ENCODE data around the gene TTC9.
A peak's percentile ranks its signal among the peaks of the same experiment; 100 is the strongest.

The TTC9 gene

GRCh38 chr14:70671652-70672644 is 30.2 kb downstream of the TTC9 start:
- no peak for DNase-seq (ENCODE audit: low spot score)
- Histone ChIP-seq H3K4me3 (no peak overlapping the region), H3K27ac (no peak overlapping the region)
- TF ChIP-seq, protein P1, sequence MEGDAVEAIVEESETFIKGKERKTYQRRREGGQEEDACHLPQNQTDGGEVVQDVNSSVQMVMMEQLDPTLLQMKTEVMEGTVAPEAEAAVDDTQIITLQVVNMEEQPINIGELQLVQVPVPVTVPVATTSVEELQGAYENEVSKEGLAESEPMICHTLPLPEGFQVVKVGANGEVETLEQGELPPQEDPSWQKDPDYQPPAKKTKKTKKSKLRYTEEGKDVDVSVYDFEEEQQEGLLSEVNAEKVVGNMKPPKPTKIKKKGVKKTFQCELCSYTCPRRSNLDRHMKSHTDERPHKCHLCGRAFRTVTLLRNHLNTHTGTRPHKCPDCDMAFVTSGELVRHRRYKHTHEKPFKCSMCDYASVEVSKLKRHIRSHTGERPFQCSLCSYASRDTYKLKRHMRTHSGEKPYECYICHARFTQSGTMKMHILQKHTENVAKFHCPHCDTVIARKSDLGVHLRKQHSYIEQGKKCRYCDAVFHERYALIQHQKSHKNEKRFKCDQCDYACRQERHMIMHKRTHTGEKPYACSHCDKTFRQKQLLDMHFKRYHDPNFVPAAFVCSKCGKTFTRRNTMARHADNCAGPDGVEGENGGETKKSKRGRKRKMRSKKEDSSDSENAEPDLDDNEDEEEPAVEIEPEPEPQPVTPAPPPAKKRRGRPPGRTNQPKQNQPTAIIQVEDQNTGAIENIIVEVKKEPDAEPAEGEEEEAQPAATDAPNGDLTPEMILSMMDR (IDR thresholded peaks at IDR 0.05): no peak

DNA sequence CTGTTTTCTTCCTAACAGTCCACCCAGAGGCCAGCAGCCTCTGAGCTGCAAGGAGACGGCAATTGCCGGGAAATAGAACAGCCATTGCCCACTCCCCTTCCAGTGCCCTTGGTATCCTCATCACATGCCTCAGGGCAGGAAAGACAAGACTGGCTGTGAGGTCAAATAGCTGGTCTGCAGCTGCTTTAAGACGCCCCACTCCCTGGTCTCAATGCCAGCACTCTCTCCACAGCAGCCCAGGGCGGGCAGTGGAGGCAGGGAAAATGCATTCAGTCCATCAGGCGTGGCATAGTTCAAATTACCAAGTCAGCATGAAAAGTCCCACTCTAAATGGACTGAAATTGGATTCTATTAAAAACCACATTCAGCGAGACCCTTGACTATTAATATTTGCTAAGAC is 35.6 kb downstream of the TTC9 start:
- no peak overlapping the region for H3K27ac ChIP-seq
- no peak overlapping the region for H3K4me3 ChIP-seq
- no peak for DNase-seq (ENCODE audit: low spot score)
- TF ChIP-seq, protein P1 (IDR thresholded peaks at IDR 0.05): no peak

GRCh38 chr14:70680748-70681147 is 39.0 kb downstream of the TTC9 start:
- H3K4me3 ChIP-seq: no peak overlapping the region

DNA sequence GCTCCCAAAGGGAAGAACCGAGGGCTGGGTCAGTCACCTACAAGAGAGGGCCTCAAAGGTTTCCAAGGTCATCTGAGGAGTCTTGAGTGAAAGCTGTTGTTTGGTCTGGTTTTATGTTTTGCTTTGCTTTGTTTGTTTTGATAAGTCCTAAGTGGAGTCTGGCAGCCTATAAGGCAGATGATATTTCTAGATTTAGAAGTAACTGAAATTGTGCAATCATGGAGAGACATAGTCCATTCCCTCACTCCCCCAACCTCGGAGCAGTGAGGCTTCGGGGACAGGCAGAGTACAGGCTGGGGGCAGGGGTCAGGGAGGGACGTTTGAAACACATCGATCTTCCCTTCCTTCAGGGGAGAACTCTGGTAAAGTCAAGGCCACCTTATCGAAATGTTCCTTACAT is 42.3 kb downstream of the TTC9 start:
- TF ChIP-seq, protein P1 (IDR thresholded peaks at IDR 0.05): no peak
- Histone ChIP-seq H3K4me3 (no peak overlapping the region), H3K27ac (no peak overlapping the region)
- DNase-seq (ENCODE audit: low spot score): no peak

More at GRCh38 chr14:70680748-70681147, 39.0 kb downstream of the TTC9 start:
- DNase-seq (ENCODE audit: low spot score): no peak
- TF ChIP-seq, protein P1 (IDR thresholded peaks at IDR 0.05): no peak
- H3K27ac ChIP-seq: no peak overlapping the region

DNA sequence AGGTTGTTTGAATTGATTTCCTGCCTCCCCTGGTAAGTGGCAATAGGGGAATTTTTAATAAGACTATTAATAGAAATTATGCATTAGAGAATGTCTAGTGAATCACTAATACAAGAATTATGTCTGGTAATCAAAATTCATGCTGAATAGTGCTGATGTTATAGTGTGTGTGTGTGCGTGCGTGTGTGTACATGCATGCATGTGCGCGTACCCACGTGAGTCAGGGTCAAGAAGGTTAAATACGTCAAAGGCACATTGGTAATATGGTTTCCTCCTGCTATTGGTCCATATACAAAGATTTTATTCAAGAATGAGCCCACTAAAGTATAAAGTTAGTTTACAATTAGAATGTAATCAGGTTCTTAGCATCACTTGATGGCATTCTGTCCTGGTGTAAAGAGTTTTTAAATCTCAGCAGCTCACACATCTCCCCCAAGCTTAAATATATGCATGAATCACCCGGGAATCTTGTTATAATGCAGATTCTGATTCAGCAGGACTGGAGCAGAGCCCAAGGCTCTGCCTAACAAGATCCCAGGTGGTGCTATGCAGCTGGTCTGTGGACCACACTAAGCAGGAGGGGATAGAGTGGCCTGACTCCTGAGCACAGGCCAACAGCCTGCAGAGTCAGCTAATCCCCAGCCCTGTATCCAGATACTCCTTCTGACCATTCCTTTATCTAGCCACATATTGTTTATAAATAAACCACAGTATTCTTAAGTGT is 43.9 kb downstream of the TTC9 start:
- H3K27ac ChIP-seq: no peak overlapping the region
- H3K4me3 ChIP-seq: no peak overlapping the region
- DNase-seq (ENCODE audit: low spot score): no peak
- TF ChIP-seq, protein P1 (IDR thresholded peaks at IDR 0.05): no peak

- H3K4me3 ChIP-seq: no peak overlapping the region
- TF ChIP-seq, protein P1 (IDR thresholded peaks at IDR 0.05): no peak
- H3K27ac ChIP-seq: peak overlapping the region in 1 of 2 donors; percentile 51
- no peak for DNase-seq (ENCODE audit: low spot score)
These were observed 50.5 kb downstream of the TTC9 start for GRCh38 chr14:70692210-70692609.

All from coronary artery (tissue), 2 donors.